SK-N-SH (cell line): ENCODE results near the gene ATP5F1E. TPM values are rescaled to one million over a fixed set of nuclear protein-coding genes. Genes with fewer than 3 reads are reported as not detected.
A peak's percentile ranks its signal among the peaks of the same experiment; 100 is the strongest.

ENCODE experiments used
- CTCF ChIA-PET: fragments of 300-600, 350-600 bp; formaldehyde crosslinking; extraction: SDS; loops from one replicate; lab custom pipeline; 2021; lab: Yijun Ruan, JAX
- POLR2A ChIA-PET: fragments of 350-600 bp; sonication (Branson Sonifier 250); formaldehyde crosslinking; extraction: SDS; loops from one replicate; lab custom pipeline; 2020; ENCODE audit warnings: antibody characterized with exemption, inconsistent platforms; lab: Yijun Ruan, JAX
- DNase-seq: peaks from one replicate; pipeline ENCODE4 v3.0.0; 2012
- H2AFZ ChIP-seq: fragments of 200-600 bp; sonication (generic); 2 replicates; pipeline ENCODE4 v1.8.1; 2016; ENCODE audit warnings: antibody characterized with exemption, mild to moderate bottlenecking, low read depth
- H3F3A ChIP-seq: fragments of 200-600 bp; sonication (generic); replicated peaks from 2 replicates; pipeline ENCODE3; 2016; ENCODE audit warnings: antibody characterized with exemption, mild to moderate bottlenecking; ENCODE audit not compliant: insufficient read depth
- H3K27ac ChIP-seq, 2 experiments: fragments of 200-500 bp in 1 of 2; fragments of 200-600 bp in 1 of 2; sonication (Bioruptor generic) in 1 of 2; sonication (generic), shearing (Covaris generic) in 1 of 2; 2 replicates each; pipeline versions ENCODE4 v1.5.1 to v1.6.1; 2014 to 2016; ENCODE audit warnings: low read depth in 2 of 2, inconsistent platforms in 1 of 2, low read length in 1 of 2, mild to moderate bottlenecking in 1 of 2, mixed read lengths in 1 of 2
- H3K27me3 ChIP-seq: fragments of 200-600 bp; sonication (generic), shearing (Covaris generic); 2 replicates; pipeline ENCODE4 v1.6.1; 2016; ENCODE audit warnings: mixed run types; ENCODE audit not compliant: insufficient read depth
- H3K36me3 ChIP-seq, 2 experiments: fragments of 200-500 bp in 1 of 2; fragments of 200-600 bp in 1 of 2; sonication (Bioruptor generic) in 1 of 2; sonication (generic) in 1 of 2; replicated peaks in 1 of 2; 2 replicates each; pipeline versions ENCODE3 to v1.5.1; 2014 to 2016; ENCODE audit warnings: low read length in 1 of 2, mild to moderate bottlenecking in 1 of 2; ENCODE audit not compliant: insufficient read depth in 2 of 2, control insufficient read depth in 1 of 2
- H3K4me1 ChIP-seq, 2 experiments: fragments of 200-500 bp in 1 of 2; fragments of 200-600 bp in 1 of 2; sonication (Bioruptor generic) in 1 of 2; sonication (generic), shearing (Covaris generic) in 1 of 2; 2 replicates each; pipeline versions ENCODE4 v1.5.1 to v1.6.1; 2014 to 2016; ENCODE audit warnings: low read depth in 1 of 2, low read length in 1 of 2, mixed run types in 1 of 2; ENCODE audit not compliant: insufficient read depth in 2 of 2, control insufficient read depth in 1 of 2
- H3K4me2 ChIP-seq: fragments of 200-600 bp; sonication (generic), shearing (Covaris generic); 2 replicates; pipeline ENCODE4 v1.6.1; 2017; ENCODE audit warnings: mixed run types
- H3K4me3 ChIP-seq, 2 experiments: fragments of 200-500 bp in 1 of 2; fragments of 200-600 bp in 1 of 2; sonication (Bioruptor generic) in 1 of 2; sonication (generic), shearing (Covaris generic) in 1 of 2; 2 replicates each; pipeline versions ENCODE4 v1.5.1 to v1.8.1; 2014 to 2016; ENCODE audit warnings: low read depth in 2 of 2, inconsistent platforms in 1 of 2, low read length in 1 of 2, mild to moderate bottlenecking in 1 of 2, mixed read lengths in 1 of 2, moderate library complexity in 1 of 2
- H3K79me2 ChIP-seq: fragments of 200-600 bp; sonication (generic); 2 replicates; pipeline ENCODE4 v1.8.1; 2017; ENCODE audit warnings: mild to moderate bottlenecking; ENCODE audit not compliant: insufficient read depth
- H3K9ac ChIP-seq: fragments of 200-600 bp; sonication (generic); 2 replicates; pipeline ENCODE4 v1.6.1; 2017; ENCODE audit warnings: mixed run types
- H3K9me2 ChIP-seq: fragments of 200-600 bp; sonication (generic); 2 replicates; pipeline ENCODE4 v1.6.1; 2017; ENCODE audit warnings: mixed run types
- H3K9me3 ChIP-seq: fragments of 200-600 bp; sonication (generic); 2 replicates; pipeline ENCODE4 v1.6.1; 2017; ENCODE audit warnings: mixed run types, mild to moderate bottlenecking, moderate library complexity
- H4K20me1 ChIP-seq: fragments of 200-600 bp; sonication (generic); 2 replicates; pipeline ENCODE4 v1.6.1; 2017; ENCODE audit warnings: mild to moderate bottlenecking, mixed run types; ENCODE audit not compliant: insufficient read depth
- FOXJ3 ChIP-seq: sonication (generic); formaldehyde crosslinking; IDR thresholded peaks from 2 replicates; pipeline ENCODE4 v1.5.1; 2020; ENCODE audit warnings: mild to moderate bottlenecking, missing genetic modification reagents
- FOXM1 ChIP-seq: IDR thresholded peaks from 2 replicates; pipeline ENCODE4 v1.4.0; 2012; ENCODE audit warnings: low read depth, mild to moderate bottlenecking
- GATA2 ChIP-seq: sonication (generic); formaldehyde crosslinking; IDR thresholded peaks from 2 replicates; pipeline ENCODE4 v1.5.0; 2020; ENCODE audit warnings: mild to moderate bottlenecking, missing genetic modification reagents
- NFIC ChIP-seq: IDR thresholded peaks from 2 replicates; pipeline ENCODE4 v1.4.0; 2012; ENCODE audit warnings: borderline replicate concordance
- RFX5 ChIP-seq: IDR thresholded peaks from 2 replicates; pipeline ENCODE4 v1.6.1; 2012; ENCODE audit warnings: mild to moderate bottlenecking, improper control_type of control experiment, low read length
- TAF1 ChIP-seq: IDR thresholded peaks from 2 replicates; pipeline ENCODE4 v1.6.1; 2012; ENCODE audit warnings: low read depth, mild to moderate bottlenecking, low read length, moderate library complexity, borderline replicate concordance
- TEAD4 ChIP-seq: IDR thresholded peaks from 2 replicates; pipeline ENCODE4 v1.4.0; 2012; ENCODE audit warnings: mild to moderate bottlenecking, borderline replicate concordance; ENCODE audit not compliant: insufficient read depth
- YY1 ChIP-seq: IDR thresholded peaks from 2 replicates; pipeline ENCODE4 v1.4.0; 2012; ENCODE audit warnings: low read depth, mild to moderate bottlenecking
- WGBS: methylation state at CpG from one replicate; pipeline ENCODE4 v1.1.6; 2017; ENCODE audit warnings: low lambda C conversion rate; 5-methylcytosine and 5-hydroxymethylcytosine counted together
- polyA plus RNA-seq, 3 experiments: library from polyadenylated mRNA; depleted of rRNA; stranded (reverse); fragments of >200 nt; gene quantifications; 2 replicates each; pipeline ENCODE4 v1.2.3, GENCODE V29; 2012
- TF ChIP-seq, protein P1 (sequence below): IDR thresholded peaks from 2 replicates; pipeline ENCODE4 v1.4.0; 2012; ENCODE audit warnings: low read depth, borderline replicate concordance
- TF ChIP-seq, protein P2 (sequence below): IDR thresholded peaks from 2 replicates; pipeline ENCODE4 v1.4.0; 2012; ENCODE audit warnings: low read depth, borderline replicate concordance
- TF ChIP-seq, protein P3 (sequence below): IDR thresholded peaks from 2 replicates; pipeline ENCODE4; 2012
- TF ChIP-seq, protein P4 (sequence below): IDR thresholded peaks from 2 replicates; pipeline ENCODE4 v1.4.0; 2012; ENCODE audit warnings: low read depth

ATP5F1E gene
- polyA plus RNA-seq, 1 of the 3 experiments (the other 2 are of a cell fraction), result 60.8 TPM

DNA sequence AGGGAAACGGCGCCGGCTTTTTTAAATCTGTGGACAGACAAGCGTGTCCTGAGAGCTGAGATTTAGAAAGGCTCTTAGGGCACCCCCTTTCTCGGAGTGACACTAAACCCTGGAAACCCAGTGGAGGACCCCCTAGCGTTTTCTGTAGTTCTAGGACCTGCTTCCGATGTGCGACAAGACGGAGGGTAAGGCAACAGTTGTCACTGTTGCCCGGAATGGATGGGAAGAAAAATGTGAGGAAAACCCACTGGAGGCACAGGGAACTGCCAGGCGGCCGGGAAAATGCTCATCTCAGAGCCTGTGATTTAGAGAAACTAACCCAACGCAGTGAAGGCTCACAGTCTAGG lies 551 bp upstream of the ATP5F1E start (continued):
- TF ChIP-seq TAF1, result no peak
- TF ChIP-seq GATA2 (CRISPR knock-in tag), result no peak
- no peak for TF ChIP-seq RFX5
- TF ChIP-seq, protein P1, sequence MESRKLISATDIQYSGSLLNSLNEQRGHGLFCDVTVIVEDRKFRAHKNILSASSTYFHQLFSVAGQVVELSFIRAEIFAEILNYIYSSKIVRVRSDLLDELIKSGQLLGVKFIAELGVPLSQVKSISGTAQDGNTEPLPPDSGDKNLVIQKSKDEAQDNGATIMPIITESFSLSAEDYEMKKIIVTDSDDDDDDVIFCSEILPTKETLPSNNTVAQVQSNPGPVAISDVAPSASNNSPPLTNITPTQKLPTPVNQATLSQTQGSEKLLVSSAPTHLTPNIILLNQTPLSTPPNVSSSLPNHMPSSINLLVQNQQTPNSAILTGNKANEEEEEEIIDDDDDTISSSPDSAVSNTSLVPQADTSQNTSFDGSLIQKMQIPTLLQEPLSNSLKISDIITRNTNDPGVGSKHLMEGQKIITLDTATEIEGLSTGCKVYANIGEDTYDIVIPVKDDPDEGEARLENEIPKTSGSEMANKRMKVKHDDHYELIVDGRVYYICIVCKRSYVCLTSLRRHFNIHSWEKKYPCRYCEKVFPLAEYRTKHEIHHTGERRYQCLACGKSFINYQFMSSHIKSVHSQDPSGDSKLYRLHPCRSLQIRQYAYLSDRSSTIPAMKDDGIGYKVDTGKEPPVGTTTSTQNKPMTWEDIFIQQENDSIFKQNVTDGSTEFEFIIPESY, result no peak
- TF ChIP-seq FOXJ3 (CRISPR knock-in tag), result peak; percentile 9; the same call in 1 of the 2 replicates

DNA sequence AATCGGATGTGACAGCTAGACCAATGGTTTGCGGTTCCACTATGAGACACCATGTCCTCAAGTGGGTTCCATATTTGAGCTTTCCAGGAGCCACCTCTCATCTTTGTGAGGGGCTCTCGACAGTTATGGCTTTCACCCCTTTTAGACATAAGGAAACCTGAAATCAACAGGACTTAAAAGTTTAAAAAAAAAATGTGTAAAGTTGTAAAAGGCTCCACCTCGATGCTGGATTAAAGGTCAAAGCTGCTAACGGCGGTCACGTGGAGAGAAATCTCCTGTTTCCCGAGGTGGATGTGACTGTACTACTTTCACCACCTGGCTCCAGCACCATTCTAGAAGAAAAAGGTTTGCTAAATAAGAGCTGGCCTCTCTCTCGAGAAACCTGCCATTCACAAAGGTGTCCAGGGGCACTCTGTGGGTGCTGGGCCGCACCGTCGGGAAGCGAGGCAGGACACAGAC lies 542 bp downstream of the ATP5F1E start:
- WGBS, result 13% methylated on average over 8 of the region's 13 CpGs
- Histone ChIP-seq H2AFZ (peak overlapping the region; percentile 70; the same call in 1 of the 2 replicates), H3K9me3 (no peaks in the 10 kb centered on the region), H3K9ac (peak overlapping the region; percentile 91), H4K20me1 (peaks cover 27% of the 10 kb centered on the region), H3K4me2 (peak overlapping the region; percentile 92), H3K9me2 (no peaks in the 10 kb centered on the region), H3K4me1 (peaks cover 30 to 44% of the 10 kb centered on the region in 2 experiments; a peak in 3 of 4 replicates), H3K79me2 (peaks cover 60% of the 10 kb centered on the region), H3K27ac (peak overlapping the region; percentile 76 to 91), H3F3A (peaks cover 23% of the 10 kb centered on the region), H3K4me3 (peak overlapping the region; percentile 78 to 91)
- POLR2A ChIA-PET, result interaction anchor here (1.0 to 1.9 kb wide), 12 partner anchors 11 to 373 kb away, joined by 3 to 11 read pairs (median 5); partner anchors contain the start of genes PRELID3B and TUBB1
- DNase-seq, result no peak
- TF ChIP-seq NFIC (no peak), TEAD4 (no peak), FOXM1 (no peak)
- TF ChIP-seq, protein P2, sequence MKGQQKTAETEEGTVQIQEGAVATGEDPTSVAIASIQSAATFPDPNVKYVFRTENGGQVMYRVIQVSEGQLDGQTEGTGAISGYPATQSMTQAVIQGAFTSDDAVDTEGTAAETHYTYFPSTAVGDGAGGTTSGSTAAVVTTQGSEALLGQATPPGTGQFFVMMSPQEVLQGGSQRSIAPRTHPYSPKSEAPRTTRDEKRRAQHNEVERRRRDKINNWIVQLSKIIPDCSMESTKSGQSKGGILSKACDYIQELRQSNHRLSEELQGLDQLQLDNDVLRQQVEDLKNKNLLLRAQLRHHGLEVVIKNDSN, result peak; percentile 60; the same call in 1 of the 2 replicates
- TF ChIP-seq, all 33 proteins: peak for 1
- no peaks in the 10 kb centered on the region for H3K27me3 ChIP-seq
- H3K36me3 ChIP-seq, result peaks cover 54 to 74% of the 10 kb centered on the region in 2 experiments
- CTCF ChIA-PET, result interaction anchor here (1.0 to 3.8 kb wide), 9 partner anchors 9 to 487 kb away, joined by 3 to 17 read pairs (median 5); no protein-coding TSS in a partner anchor

DNA sequence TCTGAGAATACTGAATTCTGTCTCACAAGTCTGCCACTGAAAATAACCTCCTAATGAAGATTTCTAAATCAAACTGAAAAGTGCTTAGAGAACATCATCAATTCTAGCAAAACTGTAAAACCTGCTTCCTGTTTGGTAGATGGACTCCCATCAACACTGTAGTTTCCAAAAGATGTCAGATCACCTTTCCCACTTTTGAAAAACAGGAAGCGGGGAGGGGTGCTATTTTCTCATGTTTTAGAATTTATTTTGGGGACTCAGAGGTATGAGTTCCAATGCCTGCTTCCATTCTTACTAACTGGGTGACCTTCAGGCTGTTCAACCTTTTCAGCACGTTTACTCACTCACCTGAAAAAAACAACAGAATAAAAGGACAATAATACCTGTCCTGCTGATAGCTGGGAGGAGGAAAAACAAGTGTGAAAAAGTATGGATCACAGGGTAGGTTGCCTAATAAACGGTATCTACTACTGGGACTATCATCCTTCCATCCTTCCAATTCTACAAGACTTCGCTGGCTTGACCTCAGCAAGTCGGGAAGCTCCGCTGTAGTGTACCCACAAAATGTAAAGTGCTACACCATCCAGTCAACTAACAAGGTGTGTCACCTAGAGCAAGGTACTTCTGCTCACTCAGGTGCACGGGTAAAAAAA lies 1.1 kb downstream of the ATP5F1E start:
- 46% methylated on average over 7 of the region's 7 CpGs for WGBS
- H3K27ac ChIP-seq, result peak overlapping the region in 1 of 2 experiments; percentile 91; a peak in 1 of 4 replicates
- TF ChIP-seq, protein P1, result no peak
- TF ChIP-seq, protein P3, sequence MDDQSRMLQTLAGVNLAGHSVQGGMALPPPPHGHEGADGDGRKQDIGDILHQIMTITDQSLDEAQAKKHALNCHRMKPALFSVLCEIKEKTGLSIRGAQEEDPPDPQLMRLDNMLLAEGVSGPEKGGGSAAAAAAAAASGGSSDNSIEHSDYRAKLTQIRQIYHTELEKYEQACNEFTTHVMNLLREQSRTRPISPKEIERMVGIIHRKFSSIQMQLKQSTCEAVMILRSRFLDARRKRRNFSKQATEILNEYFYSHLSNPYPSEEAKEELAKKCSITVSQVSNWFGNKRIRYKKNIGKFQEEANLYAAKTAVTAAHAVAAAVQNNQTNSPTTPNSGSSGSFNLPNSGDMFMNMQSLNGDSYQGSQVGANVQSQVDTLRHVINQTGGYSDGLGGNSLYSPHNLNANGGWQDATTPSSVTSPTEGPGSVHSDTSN, result no peak
- no peak for TF ChIP-seq YY1
- TF ChIP-seq, protein P4, sequence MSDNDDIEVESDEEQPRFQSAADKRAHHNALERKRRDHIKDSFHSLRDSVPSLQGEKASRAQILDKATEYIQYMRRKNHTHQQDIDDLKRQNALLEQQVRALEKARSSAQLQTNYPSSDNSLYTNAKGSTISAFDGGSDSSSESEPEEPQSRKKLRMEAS, result no peak

More for the DNA sequence above, 1.1 kb downstream of the ATP5F1E start:
- Histone ChIP-seq H3K79me2 (peaks cover 65% of the 10 kb centered on the region), H3K4me2 (peak overlapping the region; percentile 92), H2AFZ (no peak overlapping the region), H3K9ac (peak overlapping the region; percentile 91), H3K9me2 (no peaks in the 10 kb centered on the region), H3K4me1 (peaks cover 30 to 45% of the 10 kb centered on the region in 2 experiments; a peak in 3 of 4 replicates), H3F3A (peaks cover 23% of the 10 kb centered on the region), H3K9me3 (no peaks in the 10 kb centered on the region), H4K20me1 (peaks cover 30% of the 10 kb centered on the region), H3K36me3 (peaks cover 52 to 74% of the 10 kb centered on the region in 2 experiments), H3K4me3 (peak overlapping the region; percentile 78 to 91), H3K27me3 (no peaks in the 10 kb centered on the region)
- DNase-seq, result no peak
- ChIA-PET POLR2A (interaction anchor here (1.0 to 1.9 kb wide), 8 partner anchors 13 to 200 kb away, joined by 3 to 11 read pairs (median 5); partner anchors contain the start of gene TUBB1), CTCF (interaction anchor here (0.9 to 3.8 kb wide), 4 partner anchors 161 to 425 kb away, joined by 3 to 17 read pairs (median 6); no protein-coding TSS in a partner anchor)
